PC-3 (cell line): ENCODE results near the gene PTP4A1.

Source experiments
- CTCF ChIP-seq: fragments of 300-600 bp; sonication (generic); conservative IDR thresholded peaks from 2 replicates; pipeline ENCODE4 v1.5.1; 2017; ENCODE audit warnings: antibody characterized with exemption, low read depth, mild to moderate bottlenecking, low read length
- EZH2 ChIP-seq: fragments of 300-600 bp; sonication (generic); IDR thresholded peaks from one replicate; pipeline ENCODE4 v1.6.1; 2017; ENCODE audit warnings: antibody characterized with exemption, mild to moderate bottlenecking, low read length; ENCODE audit not compliant: unreplicated experiment

- TF ChIP-seq CTCF, result no peak
- no peak for TF ChIP-seq EZH2
Measured at GRCh38 chr6:63527658-63528514, 44.4 kb upstream of the PTP4A1 start.
